ENCODE results near the gene PARN.
A peak's percentile ranks its signal among the peaks of the same experiment; 100 is the strongest.

PARN gene

GRCh38 chr16:14650629-14651028, 20.6 kb upstream of the PARN start:
- H3K9me2 ChIP-seq (replicated peaks; ENCODE audit: control insufficient read depth, low read length): no peaks in the 10 kb centered on the region
- H3K36me3 ChIP-seq (ENCODE audit: control insufficient read depth, low read length): peaks cover 78% of the 10 kb centered on the region
- H3K4me3 ChIP-seq (ENCODE audit: low read length): no peak overlapping the region
- H3K4me1 ChIP-seq (ENCODE audit: control insufficient read depth, low read length): no peaks in the 10 kb centered on the region
- H3K79me2 ChIP-seq (ENCODE audit: control insufficient read depth, low read length): peaks cover 46% of the 10 kb centered on the region
- no peaks in the 10 kb centered on the region for H4K20me1 ChIP-seq (ENCODE audit: control insufficient read depth, insufficient read depth, low read depth, low read length)
- peaks cover 3% of the 10 kb centered on the region; the same call in 1 of the 2 replicates for H3F3A ChIP-seq (ENCODE audit: control insufficient read depth, insufficient read depth)
- no peaks in the 10 kb centered on the region for H3K27me3 ChIP-seq (ENCODE audit: control insufficient read depth, low read length)
- no peaks in the 10 kb centered on the region for H3K9me3 ChIP-seq (ENCODE audit: control insufficient read depth, insufficient read depth, low read length)
- no peak overlapping the region for H3K27ac ChIP-seq (ENCODE audit: low read depth, low read length)
- TF ChIP-seq CTCF (IDR thresholded peaks at IDR 0.05; ENCODE audit: low read depth, low read length, poor library complexity, severe bottlenecking): no peak
- no peak for TF ChIP-seq EZH2phosphoT487 (IDR thresholded peaks at IDR 0.05; ENCODE audit: borderline replicate concordance, low read length)
- H3K4me2 ChIP-seq (ENCODE audit: low read length): no peak overlapping the region

- Histone ChIP-seq H3K27me3 (ENCODE audit: control insufficient read depth, low read length) (no peaks in the 10 kb centered on the region), H3K27ac (ENCODE audit: low read depth, low read length) (no peak overlapping the region), H3K36me3 (ENCODE audit: control insufficient read depth, low read length) (peaks cover 81% of the 10 kb centered on the region), H3K4me2 (ENCODE audit: low read length) (no peak overlapping the region), H3K4me1 (ENCODE audit: control insufficient read depth, low read length) (no peaks in the 10 kb centered on the region), H3K4me3 (ENCODE audit: low read length) (no peak overlapping the region), H4K20me1 (ENCODE audit: control insufficient read depth, insufficient read depth, low read depth, low read length) (no peaks in the 10 kb centered on the region), H3F3A (ENCODE audit: control insufficient read depth, insufficient read depth) (peaks cover 3% of the 10 kb centered on the region; the same call in 1 of the 2 replicates), H3K9me2 (replicated peaks; ENCODE audit: control insufficient read depth, low read length) (no peaks in the 10 kb centered on the region), H3K79me2 (ENCODE audit: control insufficient read depth, low read length) (peaks cover 54% of the 10 kb centered on the region), H3K9me3 (ENCODE audit: control insufficient read depth, insufficient read depth, low read length) (no peaks in the 10 kb centered on the region)
- TF ChIP-seq EZH2phosphoT487 (IDR thresholded peaks at IDR 0.05; ENCODE audit: borderline replicate concordance, low read length) (no peak), CTCF (IDR thresholded peaks at IDR 0.05; ENCODE audit: low read depth, low read length, poor library complexity, severe bottlenecking) (no peak)
These were observed 19.8 kb upstream of the PARN start for GRCh38 chr16:14649816-14650215.

GRCh38 chr16:14641926-14642325, 11.9 kb upstream of the PARN start:
- TF ChIP-seq EZH2phosphoT487 (IDR thresholded peaks at IDR 0.05; ENCODE audit: borderline replicate concordance, low read length) (no peak), CTCF (IDR thresholded peaks at IDR 0.05; ENCODE audit: low read depth, low read length, poor library complexity, severe bottlenecking) (no peak)

More at GRCh38 chr16:14641926-14642325, 11.9 kb upstream of the PARN start:
- H3K4me1 ChIP-seq (ENCODE audit: control insufficient read depth, low read length): no peaks in the 10 kb centered on the region
- H3K27me3 ChIP-seq (ENCODE audit: control insufficient read depth, low read length): no peaks in the 10 kb centered on the region
- no peak overlapping the region for H3K4me3 ChIP-seq (ENCODE audit: low read length)
- peaks cover 99% of the 10 kb centered on the region for H3K79me2 ChIP-seq (ENCODE audit: control insufficient read depth, low read length)
- H4K20me1 ChIP-seq (ENCODE audit: control insufficient read depth, insufficient read depth, low read depth, low read length): peaks cover 14% of the 10 kb centered on the region
- no peaks in the 10 kb centered on the region for H3F3A ChIP-seq (ENCODE audit: control insufficient read depth, insufficient read depth)
- H3K4me2 ChIP-seq (ENCODE audit: low read length): no peak overlapping the region
- 0 out of 2 replicates have a peak overlapping the region, but pooled peaks have one; percentile 7 for H3K27ac ChIP-seq (ENCODE audit: low read depth, low read length)
- H3K9me2 ChIP-seq (replicated peaks; ENCODE audit: control insufficient read depth, low read length): no peaks in the 10 kb centered on the region
- H3K36me3 ChIP-seq (ENCODE audit: control insufficient read depth, low read length): peaks cover 92% of the 10 kb centered on the region
- no peaks in the 10 kb centered on the region for H3K9me3 ChIP-seq (ENCODE audit: control insufficient read depth, insufficient read depth, low read length)

All from DOHH2 (cell line).